Activated naive CD8-positive, alpha-beta T cell treated with anti-CD3 and anti-CD28 coated beads for 36 hours (primary cell): ENCODE data around the gene MTHFD2. TPM values are rescaled to one million over a fixed set of nuclear protein-coding genes. Genes with fewer than 3 reads are reported as not detected.

Source experiments
- DNase-seq: peaks from one replicate; pipeline ENCODE4 v3.0.0; 2021
- H3K27ac Mint-ChIP-seq: one replicate; pipeline ENCODE4 v1.8.0; 2022; ENCODE audit warnings: mild to moderate bottlenecking, moderate library complexity, mixed read lengths
- H3K27me3 Mint-ChIP-seq: one replicate; pipeline ENCODE4 v1.8.0; 2022; ENCODE audit warnings: mild to moderate bottlenecking, mixed read lengths
- H3K36me3 Mint-ChIP-seq: one replicate; pipeline ENCODE4 v1.8.0; 2021; ENCODE audit warnings: mild to moderate bottlenecking, mixed read lengths
- H3K4me1 Mint-ChIP-seq: one replicate; pipeline ENCODE4 v1.8.0; 2021; ENCODE audit warnings: mixed read lengths
- H3K4me3 Mint-ChIP-seq: one replicate; pipeline ENCODE4 v1.8.0; 2022; ENCODE audit warnings: mild to moderate bottlenecking, moderate library complexity, mixed read lengths
- H3K9me3 Mint-ChIP-seq: one replicate; pipeline ENCODE4 v1.8.0; 2022; ENCODE audit warnings: mixed read lengths
- total RNA-seq, 2 experiments: library from RNA; stranded (reverse); gene quantifications; one replicate each; pipeline ENCODE4 v1.2.3, GENCODE V29; 2021

Gene MTHFD2
- total RNA-seq, 2 experiments from 2014 or later: 375 to 398 TPM

GRCh38 chr2:74232426-74232825 is 34.0 kb downstream of the MTHFD2 start:
- no peaks in the 10 kb centered on the region for H3K36me3 Mint-ChIP-seq
- H3K27ac Mint-ChIP-seq: no peak overlapping the region
- H3K9me3 Mint-ChIP-seq: no peaks in the 10 kb centered on the region
- DNase-seq: no peak
- no peaks in the 10 kb centered on the region for H3K27me3 Mint-ChIP-seq
- no peak overlapping the region for H3K4me3 Mint-ChIP-seq
- peaks cover 7% of the 10 kb centered on the region for H3K4me1 Mint-ChIP-seq

GRCh38 chr2:74233648-74234047 is 35.2 kb downstream of the MTHFD2 start:
- peaks cover 8% of the 10 kb centered on the region for H3K4me1 Mint-ChIP-seq
- no peaks in the 10 kb centered on the region for H3K36me3 Mint-ChIP-seq
- H3K4me3 Mint-ChIP-seq: no peak overlapping the region
- H3K27me3 Mint-ChIP-seq: no peaks in the 10 kb centered on the region
- no peak for DNase-seq
- no peaks in the 10 kb centered on the region for H3K9me3 Mint-ChIP-seq
- no peak overlapping the region for H3K27ac Mint-ChIP-seq

GRCh38 chr2:74235041-74235440 is 36.6 kb downstream of the MTHFD2 start:
- no peaks in the 10 kb centered on the region for H3K36me3 Mint-ChIP-seq
- H3K27me3 Mint-ChIP-seq: no peaks in the 10 kb centered on the region
- peaks cover 10% of the 10 kb centered on the region for H3K4me1 Mint-ChIP-seq
- DNase-seq: no peak
- H3K4me3 Mint-ChIP-seq: no peak overlapping the region
- no peaks in the 10 kb centered on the region for H3K9me3 Mint-ChIP-seq
- no peak overlapping the region for H3K27ac Mint-ChIP-seq

- Mint-ChIP-seq H3K27ac (no peak overlapping the region), H3K9me3 (no peaks in the 10 kb centered on the region), H3K4me1 (peaks cover 10% of the 10 kb centered on the region), H3K27me3 (no peaks in the 10 kb centered on the region), H3K4me3 (no peak overlapping the region), H3K36me3 (no peaks in the 10 kb centered on the region)
- DNase-seq: no peak
These were observed 40.5 kb downstream of the MTHFD2 start for GRCh38 chr2:74238879-74239278.

- no peaks in the 10 kb centered on the region for H3K9me3 Mint-ChIP-seq
- no peaks in the 10 kb centered on the region for H3K36me3 Mint-ChIP-seq
- DNase-seq: no peak
- no peaks in the 10 kb centered on the region for H3K27me3 Mint-ChIP-seq
- H3K27ac Mint-ChIP-seq: no peak overlapping the region
- no peak overlapping the region for H3K4me3 Mint-ChIP-seq
- H3K4me1 Mint-ChIP-seq: peaks cover 10% of the 10 kb centered on the region
These were observed 40.9 kb downstream of the MTHFD2 start for GRCh38 chr2:74239346-74239745.

GRCh38 chr2:74242354-74243071 is 44.1 kb downstream of the MTHFD2 start:
- Mint-ChIP-seq H3K4me3 (no peak overlapping the region), H3K27me3 (no peaks in the 10 kb centered on the region), H3K9me3 (no peaks in the 10 kb centered on the region), H3K27ac (no peak overlapping the region), H3K4me1 (peaks cover 3% of the 10 kb centered on the region), H3K36me3 (no peaks in the 10 kb centered on the region)
- DNase-seq: no peak

GRCh38 chr2:74244286-74244685 is 45.9 kb downstream of the MTHFD2 start:
- no peak for DNase-seq
- Mint-ChIP-seq H3K27me3 (no peaks in the 10 kb centered on the region), H3K4me3 (no peak overlapping the region), H3K27ac (no peak overlapping the region), H3K36me3 (no peaks in the 10 kb centered on the region), H3K9me3 (no peaks in the 10 kb centered on the region), H3K4me1 (no peaks in the 10 kb centered on the region)

- Mint-ChIP-seq H3K9me3 (no peaks in the 10 kb centered on the region), H3K36me3 (no peaks in the 10 kb centered on the region), H3K4me3 (no peak overlapping the region), H3K4me1 (no peaks in the 10 kb centered on the region), H3K27ac (no peak overlapping the region), H3K27me3 (no peaks in the 10 kb centered on the region)
- no peak for DNase-seq
These were observed 48.2 kb downstream of the MTHFD2 start for GRCh38 chr2:74246496-74247195.

- H3K27me3 Mint-ChIP-seq: no peaks in the 10 kb centered on the region
These were observed 51.1 kb downstream of the MTHFD2 start for GRCh38 chr2:74249406-74250122.

GRCh38 chr2:74250189-74250631 is 51.8 kb downstream of the MTHFD2 start:
- Mint-ChIP-seq H3K36me3 (no peaks in the 10 kb centered on the region), H3K4me3 (no peak overlapping the region), H3K27ac (no peak overlapping the region), H3K27me3 (no peaks in the 10 kb centered on the region), H3K4me1 (no peaks in the 10 kb centered on the region), H3K9me3 (no peaks in the 10 kb centered on the region)
- peak; percentile 42 for DNase-seq

More at GRCh38 chr2:74249406-74250122, 51.1 kb downstream of the MTHFD2 start:
- no peaks in the 10 kb centered on the region for H3K4me1 Mint-ChIP-seq
- no peaks in the 10 kb centered on the region for H3K9me3 Mint-ChIP-seq
- H3K36me3 Mint-ChIP-seq: no peaks in the 10 kb centered on the region
- H3K4me3 Mint-ChIP-seq: no peak overlapping the region
- DNase-seq: no peak
- H3K27ac Mint-ChIP-seq: no peak overlapping the region

- H3K27ac Mint-ChIP-seq: no peak overlapping the region
- H3K9me3 Mint-ChIP-seq: no peaks in the 10 kb centered on the region
- no peaks in the 10 kb centered on the region for H3K4me1 Mint-ChIP-seq
- no peak overlapping the region for H3K4me3 Mint-ChIP-seq
- no peak for DNase-seq
- H3K27me3 Mint-ChIP-seq: no peaks in the 10 kb centered on the region
- no peaks in the 10 kb centered on the region for H3K36me3 Mint-ChIP-seq
These were observed 53.6 kb downstream of the MTHFD2 start for GRCh38 chr2:74252036-74252435.

- Mint-ChIP-seq H3K36me3 (no peaks in the 10 kb centered on the region), H3K27ac (no peak overlapping the region), H3K27me3 (no peaks in the 10 kb centered on the region), H3K4me1 (no peaks in the 10 kb centered on the region), H3K9me3 (no peaks in the 10 kb centered on the region), H3K4me3 (no peak overlapping the region)
- DNase-seq: no peak
These were observed 54.4 kb downstream of the MTHFD2 start for GRCh38 chr2:74252862-74253261.

GRCh38 chr2:74253306-74253970 is 55.0 kb downstream of the MTHFD2 start:
- Mint-ChIP-seq H3K27me3 (no peaks in the 10 kb centered on the region), H3K27ac (no peak overlapping the region)

GRCh38 chr2:74253971-74254310 is 55.5 kb downstream of the MTHFD2 start:
- H3K27ac Mint-ChIP-seq: no peak overlapping the region
- H3K4me3 Mint-ChIP-seq: no peak overlapping the region
- no peaks in the 10 kb centered on the region for H3K4me1 Mint-ChIP-seq
- no peaks in the 10 kb centered on the region for H3K27me3 Mint-ChIP-seq
- DNase-seq: no peak
- no peaks in the 10 kb centered on the region for H3K9me3 Mint-ChIP-seq
- H3K36me3 Mint-ChIP-seq: no peaks in the 10 kb centered on the region

More at GRCh38 chr2:74253306-74253970, 55.0 kb downstream of the MTHFD2 start:
- Mint-ChIP-seq H3K4me1 (no peaks in the 10 kb centered on the region), H3K36me3 (no peaks in the 10 kb centered on the region), H3K9me3 (no peaks in the 10 kb centered on the region), H3K4me3 (no peak overlapping the region)
- no peak for DNase-seq

GRCh38 chr2:74255660-74256213 is 57.3 kb downstream of the MTHFD2 start:
- no peaks in the 10 kb centered on the region for H3K27me3 Mint-ChIP-seq
- no peaks in the 10 kb centered on the region for H3K4me1 Mint-ChIP-seq
- H3K4me3 Mint-ChIP-seq: no peak overlapping the region
- no peak overlapping the region for H3K27ac Mint-ChIP-seq
- no peak for DNase-seq
- H3K36me3 Mint-ChIP-seq: no peaks in the 10 kb centered on the region
- H3K9me3 Mint-ChIP-seq: no peaks in the 10 kb centered on the region
